Omental fat pad (tissue), 4 donors: ENCODE measurements around the gene CEBPB. TPM values are rescaled to one million over a fixed set of nuclear protein-coding genes. Genes with fewer than 3 reads are reported as not detected.

Experiments
- ATAC-seq: fragments of 150-250 bp; one replicate; pipeline ENCODE4 v1.9.1; 2016; ENCODE audit warnings: mild to moderate bottlenecking, moderate library complexity; ENCODE audit not compliant: low FRiP score
- DNase-seq: peaks from one replicate; pipeline ENCODE4 v3.0.0-alpha.2; 2019; ENCODE audit warnings: low spot score
- total RNA-seq, 4 donors: library from RNA; depleted of rRNA; stranded (reverse); fragments of >200 nt; gene quantifications; one replicate each; pipeline ENCODE4 v1.1.0, GENCODE V29; 2016
- TF ChIP-seq, protein P1 (sequence below), 3 donors: fragments of 450-650 bp; IDR thresholded peaks; one replicate each; pipeline ENCODE4 v1.5.1; 2016 to 2017; ENCODE audit warnings: antibody characterized with exemption in 3 of 3, mild to moderate bottlenecking in 3 of 3, moderate library complexity in 2 of 3

CEBPB gene
- total RNA-seq, 4 donors from 2014 or later, result 158 to 345 (median 227) TPM

- DNase-seq, result no peak
- ATAC-seq, result no peak
- TF ChIP-seq, protein P1, sequence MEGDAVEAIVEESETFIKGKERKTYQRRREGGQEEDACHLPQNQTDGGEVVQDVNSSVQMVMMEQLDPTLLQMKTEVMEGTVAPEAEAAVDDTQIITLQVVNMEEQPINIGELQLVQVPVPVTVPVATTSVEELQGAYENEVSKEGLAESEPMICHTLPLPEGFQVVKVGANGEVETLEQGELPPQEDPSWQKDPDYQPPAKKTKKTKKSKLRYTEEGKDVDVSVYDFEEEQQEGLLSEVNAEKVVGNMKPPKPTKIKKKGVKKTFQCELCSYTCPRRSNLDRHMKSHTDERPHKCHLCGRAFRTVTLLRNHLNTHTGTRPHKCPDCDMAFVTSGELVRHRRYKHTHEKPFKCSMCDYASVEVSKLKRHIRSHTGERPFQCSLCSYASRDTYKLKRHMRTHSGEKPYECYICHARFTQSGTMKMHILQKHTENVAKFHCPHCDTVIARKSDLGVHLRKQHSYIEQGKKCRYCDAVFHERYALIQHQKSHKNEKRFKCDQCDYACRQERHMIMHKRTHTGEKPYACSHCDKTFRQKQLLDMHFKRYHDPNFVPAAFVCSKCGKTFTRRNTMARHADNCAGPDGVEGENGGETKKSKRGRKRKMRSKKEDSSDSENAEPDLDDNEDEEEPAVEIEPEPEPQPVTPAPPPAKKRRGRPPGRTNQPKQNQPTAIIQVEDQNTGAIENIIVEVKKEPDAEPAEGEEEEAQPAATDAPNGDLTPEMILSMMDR (IDR thresholded peaks at IDR 0.05), result no peak
These were observed 4.3 kb downstream of the CEBPB start for GRCh38 chr20:50194831-50195523.

GRCh38 chr20:50195524-50196120 lies 5.0 kb downstream of the CEBPB start:
- TF ChIP-seq, protein P1 (IDR thresholded peaks at IDR 0.05), result no peak
- ATAC-seq (no peak), DNase-seq (no peak)

DNA sequence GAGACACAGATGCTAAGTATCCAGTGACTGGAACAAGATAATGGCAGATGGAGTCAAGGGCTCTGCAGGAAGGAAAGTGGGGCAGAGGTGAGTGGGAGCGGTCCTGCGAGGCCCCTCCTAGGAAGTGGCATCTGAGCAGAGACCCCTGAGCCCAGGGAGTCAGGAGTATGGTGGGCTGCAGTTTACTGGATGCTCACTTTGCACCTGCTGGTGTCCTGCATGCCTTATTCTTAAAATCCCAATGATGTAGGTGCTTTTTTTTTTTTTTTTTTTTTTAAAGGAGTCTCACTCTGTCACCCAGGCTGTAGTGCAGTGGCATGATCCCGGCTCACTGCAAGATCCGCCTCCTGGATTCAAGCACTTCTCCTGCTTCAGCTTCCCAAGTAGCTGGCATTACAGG lies 5.6 kb downstream of the CEBPB start:
- DNase-seq, result no peak
- ATAC-seq, result no peak
- TF ChIP-seq, protein P1 (IDR thresholded peaks at IDR 0.05), result no peak

DNA sequence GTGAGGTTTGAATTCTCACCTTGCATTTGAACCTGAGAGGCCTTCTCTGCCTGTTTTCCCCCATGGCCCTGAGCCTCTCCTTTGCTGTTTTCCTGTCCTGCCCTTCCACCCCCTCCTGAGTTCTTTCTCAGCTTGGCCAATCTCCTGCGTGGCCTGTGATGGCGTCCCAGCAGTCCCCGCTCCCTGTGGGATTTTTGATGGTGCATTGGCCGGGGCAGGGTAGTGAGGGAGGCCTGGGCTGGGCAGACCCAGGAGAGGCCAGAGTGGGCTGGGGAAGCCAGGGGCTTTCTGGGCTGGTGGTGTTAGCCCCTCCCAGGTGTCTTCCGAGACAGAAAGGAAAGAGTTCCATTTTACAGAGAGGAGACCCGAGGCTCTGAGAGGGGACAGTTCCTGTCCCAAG lies 6.3 kb downstream of the CEBPB start:
- TF ChIP-seq, protein P1 (IDR thresholded peaks at IDR 0.05), result no peak
- DNase-seq, result no peak

DNA sequence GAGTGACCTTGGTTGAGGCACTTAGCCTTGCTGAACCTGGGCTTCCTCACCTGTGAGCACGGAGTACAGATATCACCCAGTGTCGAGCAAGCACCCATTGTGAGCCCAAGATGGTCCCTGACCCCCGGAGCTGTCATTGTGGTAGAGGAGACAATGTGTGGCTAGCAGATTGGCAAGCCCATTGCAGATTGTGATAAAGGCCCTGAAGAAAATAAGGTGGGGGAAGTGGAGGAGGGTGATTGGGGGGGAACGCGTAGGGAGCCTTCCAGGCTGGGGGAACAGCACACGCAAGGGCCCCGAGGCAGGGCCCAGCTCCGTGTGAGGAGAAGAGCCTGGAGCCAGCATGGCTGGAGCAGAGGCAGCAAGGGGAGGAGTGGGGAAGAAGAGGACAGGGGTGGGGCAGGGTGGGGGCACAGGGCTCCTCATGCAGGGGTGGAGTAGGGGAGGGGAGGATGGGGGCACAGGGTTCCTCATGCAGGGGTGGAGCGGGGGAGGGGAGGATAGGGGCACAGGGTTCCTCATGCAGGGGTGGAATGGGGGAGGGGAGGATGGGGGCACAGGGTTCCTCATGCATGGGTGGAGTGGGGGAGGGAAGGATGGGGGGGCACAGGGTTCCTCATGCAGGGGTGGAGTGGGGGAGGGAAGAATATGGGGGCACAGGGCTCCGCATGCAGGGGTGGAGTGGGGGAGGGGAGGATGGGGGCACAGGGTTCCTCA lies 7.0 kb downstream of the CEBPB start:
- ATAC-seq, result no peak
- DNase-seq, result no peak
- TF ChIP-seq, protein P1 (IDR thresholded peaks at IDR 0.05), result no peak

More for the DNA sequence above, 6.3 kb downstream of the CEBPB start:
- no peak for ATAC-seq

GRCh38 chr20:50198180-50198666 lies 7.6 kb downstream of the CEBPB start:
- no peak for DNase-seq
- no peak for ATAC-seq
- TF ChIP-seq, protein P1 (IDR thresholded peaks at IDR 0.05), result no peak
